NB4 (cell line): ENCODE measurements around the gene QRSL1.
"Not testable (repeated sequence)": the region's sequence is repeated elsewhere in the genome, so short reads cannot be mapped to it uniquely, and the experiment has no call there.

Experiments
- DNase-seq: peaks from one replicate; pipeline ENCODE4 v3.0.0; 2010; ENCODE audit warnings: low read depth
- H3K4me3 ChIP-seq: one replicate; pipeline ENCODE4 v1.5.1; 2011; ENCODE audit warnings: mild to moderate bottlenecking, low read depth, low read length, moderate library complexity
- CTCF ChIP-seq: IDR thresholded peaks from one replicate; pipeline ENCODE4 v1.5.1; 2012; ENCODE audit warnings: low read depth, low read length
- MYC ChIP-seq: IDR thresholded peaks from 2 replicates; pipeline ENCODE4 v1.6.1; 2011; ENCODE audit warnings: low read depth, low read length
- POLR2A ChIP-seq: IDR thresholded peaks from 2 replicates; pipeline ENCODE4 v1.6.1; 2011; ENCODE audit warnings: mild to moderate bottlenecking; ENCODE audit not compliant: insufficient read length; ENCODE audit errors: extremely low read depth
- TF ChIP-seq, protein P1 (sequence below): IDR thresholded peaks from 2 replicates; pipeline ENCODE4 v1.6.1; 2011; ENCODE audit warnings: low read depth, low read length

The QRSL1 gene

GRCh38 chr6:106692819-106693208, 63.4 kb downstream of the QRSL1 start:
- TF ChIP-seq MYC = no peak
- TF ChIP-seq POLR2A = no peak
- TF ChIP-seq, protein P1, sequence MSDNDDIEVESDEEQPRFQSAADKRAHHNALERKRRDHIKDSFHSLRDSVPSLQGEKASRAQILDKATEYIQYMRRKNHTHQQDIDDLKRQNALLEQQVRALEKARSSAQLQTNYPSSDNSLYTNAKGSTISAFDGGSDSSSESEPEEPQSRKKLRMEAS = no peak
- no peak for TF ChIP-seq CTCF
- H3K4me3 ChIP-seq = no peak overlapping the region
- no peak for DNase-seq

- DNase-seq = no peak
- no peak overlapping the region for H3K4me3 ChIP-seq
- TF ChIP-seq, protein P1 = no peak
- TF ChIP-seq POLR2A (no peak), MYC (no peak), CTCF (no peak)
Measured at GRCh38 chr6:106693418-106693817, 64.0 kb downstream of the QRSL1 start.

GRCh38 chr6:106694343-106694742, 65.0 kb downstream of the QRSL1 start:
- no peak overlapping the region for H3K4me3 ChIP-seq
- DNase-seq = no peak
- TF ChIP-seq, protein P1 = no peak
- TF ChIP-seq POLR2A = no peak
- no peak for TF ChIP-seq CTCF
- no peak for TF ChIP-seq MYC

GRCh38 chr6:106700581-106700980, 71.2 kb downstream of the QRSL1 start:
- H3K4me3 ChIP-seq = no peak overlapping the region
- no peak for TF ChIP-seq MYC
- no peak for TF ChIP-seq CTCF
- TF ChIP-seq, protein P1 = no peak
- TF ChIP-seq POLR2A = no peak
- no peak for DNase-seq

- not testable (repeated sequence) for DNase-seq, H3K4me3 ChIP-seq
Measured at GRCh38 chr6:106701201-106701600, 71.8 kb downstream of the QRSL1 start.

GRCh38 chr6:106702046-106702445, 72.7 kb downstream of the QRSL1 start:
- DNase-seq = no peak
- no peak for TF ChIP-seq MYC
- TF ChIP-seq, protein P1 = no peak
- TF ChIP-seq CTCF = no peak
- no peak for TF ChIP-seq POLR2A
- H3K4me3 ChIP-seq = no peak overlapping the region
